Fibroblast of lung (primary cell): Measurements from ENCODE around the gene TBX4. TPM values are rescaled to one million over a fixed set of nuclear protein-coding genes. Genes with fewer than 3 reads are reported as not detected.

Source experiments
- DNase-seq, 2 donors: peaks; one replicate each; pipeline versions ENCODE4 v3.0.0 to v3.0.0-alpha.2; 2010; ENCODE audit warnings: low read depth in 2 of 2
- H2AFZ ChIP-seq: 2 replicates; pipeline ENCODE4 v1.5.1; 2012; ENCODE audit warnings: low read length, control low read depth, inconsistent platforms
- H3K27ac ChIP-seq: 2 replicates; pipeline ENCODE4 v1.5.1; 2011; ENCODE audit warnings: low read length, control low read depth; ENCODE audit not compliant: insufficient read depth
- H3K27me3 ChIP-seq: 2 replicates; pipeline ENCODE4 v1.5.1; 2011; ENCODE audit warnings: mild to moderate bottlenecking, low read length; ENCODE audit not compliant: control insufficient read depth, insufficient read depth
- H3K36me3 ChIP-seq: 2 replicates; pipeline ENCODE4 v1.5.1; 2011; ENCODE audit warnings: low read length; ENCODE audit not compliant: control insufficient read depth, insufficient read depth
- H3K4me1 ChIP-seq: 2 replicates; pipeline ENCODE4 v1.5.1; 2011; ENCODE audit warnings: low read length; ENCODE audit not compliant: control insufficient read depth, insufficient read depth; ENCODE audit errors: extremely low read depth
- H3K4me2 ChIP-seq: 2 replicates; pipeline ENCODE4 v1.5.1; 2011; ENCODE audit warnings: low read length, control low read depth; ENCODE audit not compliant: insufficient read depth; ENCODE audit errors: extremely low read depth
- H3K4me3 ChIP-seq, 4 experiments: fragments of 200-600 bp in 1 of 4; sonication (generic) in 1 of 4; replicated peaks in 1 of 4; 2 replicates each; pipeline ENCODE4 v1.5.1; 2011 to 2016; ENCODE audit warnings: low read length in 4 of 4, low read depth in 3 of 4, mild to moderate bottlenecking in 3 of 4, control low read depth in 2 of 4, inconsistent platforms in 1 of 4, mixed read lengths in 1 of 4; ENCODE audit not compliant: insufficient read depth in 1 of 4; ENCODE audit errors: control extremely low read depth in 1 of 4
- H3K79me2 ChIP-seq: 2 replicates; pipeline ENCODE4 v1.5.1; 2012; ENCODE audit warnings: mild to moderate bottlenecking, low read length, inconsistent platforms; ENCODE audit not compliant: control insufficient read depth, insufficient read depth
- H3K9ac ChIP-seq: 2 replicates; pipeline ENCODE4 v1.5.1; 2011; ENCODE audit warnings: mild to moderate bottlenecking, low read length, control low read depth; ENCODE audit not compliant: insufficient read depth
- H3K9me3 ChIP-seq: 2 replicates; pipeline ENCODE4 v1.5.1; 2012; ENCODE audit warnings: low read depth, low read length; ENCODE audit not compliant: control insufficient read depth, insufficient read depth
- H4K20me1 ChIP-seq: 2 replicates; pipeline ENCODE4 v1.5.1; 2011; ENCODE audit warnings: low read length; ENCODE audit not compliant: control insufficient read depth, insufficient read depth; ENCODE audit errors: extremely low read depth
- EZH2 ChIP-seq: IDR thresholded peaks from 2 replicates; pipeline ENCODE4 v1.5.1; 2012; ENCODE audit warnings: low read length, control low read depth, mild to moderate bottlenecking; ENCODE audit errors: missing control alignments
- polyA plus RNA-seq, 2 donors: library from polyadenylated mRNA; depleted of rRNA in 1 of 2; stranded (reverse) in 1 of 2; unstranded in 1 of 2; fragments of >200 nt; gene quantifications; 2 replicates each; pipeline ENCODE4 v1.2.1, GENCODE V29; 2011 to 2012; ENCODE audit warnings: missing spikeins in 1 of 2
- total RNA-seq: library from RNA; depleted of rRNA; stranded (reverse); fragments of >200 nt; gene quantifications from 2 replicates; pipeline ENCODE4 v1.2.1, GENCODE V29; 2014
- TF ChIP-seq, protein P1 (sequence below), 2 donors: IDR thresholded peaks in 1 of 2; conservative IDR thresholded peaks in 1 of 2; 1 replicate in 1 of 2; 2 replicates in 1 of 2; pipeline ENCODE4 v1.5.1; 2011 to 2012; ENCODE audit warnings: low read length in 2 of 2, control low read depth in 1 of 2, inconsistent platforms in 1 of 2, low read depth in 1 of 2, mild to moderate bottlenecking in 1 of 2

Gene TBX4
- total and polyA plus RNA-seq, 2 donors (not counting 1 experiment from before 2014, with no cell fraction given): 44.1 to 93.9 TPM

DNA sequence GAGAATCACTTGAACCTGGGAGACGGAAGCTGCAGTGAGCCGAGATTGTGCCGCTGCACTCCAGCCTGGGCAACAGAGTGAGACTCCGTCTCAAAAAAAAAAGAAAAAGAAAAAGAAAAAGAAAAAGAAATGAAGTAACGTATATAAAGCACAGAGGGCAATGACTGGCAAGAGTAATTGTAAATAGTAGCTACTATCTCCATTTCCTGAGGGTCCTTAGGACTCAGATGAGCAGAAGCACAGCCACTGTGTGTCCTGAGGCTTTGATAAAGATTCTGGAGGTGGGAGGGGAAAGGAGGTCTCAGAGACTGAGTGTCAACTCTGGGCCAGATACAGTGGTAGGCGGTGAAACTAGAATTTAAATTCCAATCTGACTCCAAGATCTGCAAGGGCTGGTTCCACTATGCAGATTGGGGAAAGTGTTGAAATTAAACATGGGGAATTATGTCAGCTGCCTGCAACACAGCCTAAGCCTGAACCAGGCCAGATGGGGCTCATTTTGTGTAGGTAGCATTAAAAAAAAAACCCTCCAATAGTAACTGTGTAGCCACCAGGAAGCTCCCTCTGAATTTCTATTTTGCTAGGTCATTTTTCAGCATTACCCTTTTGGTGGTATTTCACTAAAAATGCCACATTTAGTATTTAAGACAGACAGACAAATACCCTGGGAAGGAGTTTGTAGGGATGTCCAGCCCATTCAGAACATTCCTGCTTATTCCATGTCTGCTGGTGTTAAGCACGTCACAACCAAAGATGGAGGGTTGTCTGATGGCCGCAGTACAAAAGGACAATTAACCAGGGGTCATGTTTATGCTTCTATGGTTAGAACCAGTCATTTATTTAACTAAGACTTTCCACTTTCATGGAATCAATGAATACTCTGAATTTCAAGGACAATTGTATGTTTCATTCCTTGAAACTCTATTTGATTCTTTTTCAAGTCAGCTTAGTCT lies 46.1 kb downstream of the TBX4 start:
- no peaks in the 10 kb centered on the region for H3K79me2 ChIP-seq
- H3K9ac ChIP-seq: no peak overlapping the region
- no peaks in the 10 kb centered on the region for H3K4me1 ChIP-seq
- no peak overlapping the region for H3K27ac ChIP-seq
- no peaks in the 10 kb centered on the region for H4K20me1 ChIP-seq
- H2AFZ ChIP-seq: no peak overlapping the region
- no peaks in the 10 kb centered on the region for H3K27me3 ChIP-seq
- TF ChIP-seq, protein P1, sequence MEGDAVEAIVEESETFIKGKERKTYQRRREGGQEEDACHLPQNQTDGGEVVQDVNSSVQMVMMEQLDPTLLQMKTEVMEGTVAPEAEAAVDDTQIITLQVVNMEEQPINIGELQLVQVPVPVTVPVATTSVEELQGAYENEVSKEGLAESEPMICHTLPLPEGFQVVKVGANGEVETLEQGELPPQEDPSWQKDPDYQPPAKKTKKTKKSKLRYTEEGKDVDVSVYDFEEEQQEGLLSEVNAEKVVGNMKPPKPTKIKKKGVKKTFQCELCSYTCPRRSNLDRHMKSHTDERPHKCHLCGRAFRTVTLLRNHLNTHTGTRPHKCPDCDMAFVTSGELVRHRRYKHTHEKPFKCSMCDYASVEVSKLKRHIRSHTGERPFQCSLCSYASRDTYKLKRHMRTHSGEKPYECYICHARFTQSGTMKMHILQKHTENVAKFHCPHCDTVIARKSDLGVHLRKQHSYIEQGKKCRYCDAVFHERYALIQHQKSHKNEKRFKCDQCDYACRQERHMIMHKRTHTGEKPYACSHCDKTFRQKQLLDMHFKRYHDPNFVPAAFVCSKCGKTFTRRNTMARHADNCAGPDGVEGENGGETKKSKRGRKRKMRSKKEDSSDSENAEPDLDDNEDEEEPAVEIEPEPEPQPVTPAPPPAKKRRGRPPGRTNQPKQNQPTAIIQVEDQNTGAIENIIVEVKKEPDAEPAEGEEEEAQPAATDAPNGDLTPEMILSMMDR (conservative IDR thresholded peaks at IDR 0.05 in 1 of 2, IDR thresholded peaks at IDR 0.05 in 1 of 2; ENCODE audit: low read depth in 1 of 2, low read length in 2 of 2): no peak
- TF ChIP-seq EZH2: no peak
- H3K4me2 ChIP-seq: no peak overlapping the region
- no peaks in the 10 kb centered on the region for H3K36me3 ChIP-seq
- no peaks in the 10 kb centered on the region for H3K9me3 ChIP-seq
- no peak overlapping the region for H3K4me3 ChIP-seq
- peak in 1 of 2 donors; percentile 11 for DNase-seq

DNA sequence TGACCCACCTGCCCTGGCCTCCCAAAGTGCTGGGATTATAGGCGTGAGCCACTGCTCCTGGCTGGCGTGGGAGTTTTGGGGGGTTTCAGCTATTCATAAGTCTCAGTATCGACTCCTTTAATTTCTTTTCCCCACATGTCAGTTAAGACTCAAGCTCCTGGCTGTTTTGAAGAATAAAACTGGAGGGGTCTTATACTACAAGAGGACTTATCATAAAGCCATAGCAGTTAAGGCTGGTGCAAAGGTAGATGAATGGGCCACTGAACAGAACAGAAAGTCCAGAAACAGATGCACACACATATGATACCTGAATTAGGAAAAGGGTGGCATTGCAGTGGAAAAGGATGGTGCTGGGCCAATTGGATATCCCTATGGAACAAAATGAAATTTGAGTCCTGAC lies 47.4 kb downstream of the TBX4 start:
- H3K9ac ChIP-seq: no peak overlapping the region
- no peaks in the 10 kb centered on the region for H4K20me1 ChIP-seq
- H3K4me2 ChIP-seq: no peak overlapping the region
- no peaks in the 10 kb centered on the region for H3K79me2 ChIP-seq
- H3K36me3 ChIP-seq: no peaks in the 10 kb centered on the region
- H3K4me3 ChIP-seq: no peak overlapping the region
- no peak overlapping the region for H2AFZ ChIP-seq
- no peaks in the 10 kb centered on the region for H3K4me1 ChIP-seq
- TF ChIP-seq, protein P1 (conservative IDR thresholded peaks at IDR 0.05 in 1 of 2, IDR thresholded peaks at IDR 0.05 in 1 of 2; ENCODE audit: low read depth in 1 of 2, low read length in 2 of 2): no peak
- no peak for TF ChIP-seq EZH2
- no peaks in the 10 kb centered on the region for H3K9me3 ChIP-seq
- H3K27me3 ChIP-seq: no peaks in the 10 kb centered on the region
- no peak for DNase-seq
- no peak overlapping the region for H3K27ac ChIP-seq

DNA sequence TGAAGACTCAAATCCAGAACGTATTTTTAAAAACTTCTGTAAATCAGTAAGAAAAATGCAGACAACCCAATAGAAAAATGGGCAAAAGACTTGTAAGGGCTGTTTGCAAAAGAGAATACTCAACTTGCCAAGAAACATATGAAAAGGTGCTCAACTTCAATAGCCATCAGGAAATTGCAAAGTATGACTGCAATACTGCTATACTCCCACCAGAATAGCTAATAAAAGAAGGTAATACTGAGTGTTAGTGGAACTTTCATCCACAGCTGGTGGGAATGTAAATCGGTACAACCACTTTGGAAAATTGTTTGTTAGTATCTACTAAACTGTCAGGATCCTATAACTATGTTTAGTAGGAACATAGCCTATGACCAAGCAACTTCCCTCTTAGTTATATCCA lies 48.1 kb downstream of the TBX4 start:
- Histone ChIP-seq H3K36me3 (no peaks in the 10 kb centered on the region), H3K79me2 (no peaks in the 10 kb centered on the region), H3K4me2 (no peak overlapping the region), H3K27me3 (no peaks in the 10 kb centered on the region), H3K9me3 (no peaks in the 10 kb centered on the region), H3K4me1 (peaks cover 2% of the 10 kb centered on the region), H2AFZ (no peak overlapping the region), H3K9ac (no peak overlapping the region), H3K4me3 (no peak overlapping the region), H4K20me1 (no peaks in the 10 kb centered on the region), H3K27ac (no peak overlapping the region)
- DNase-seq: no peak
- TF ChIP-seq, protein P1 (conservative IDR thresholded peaks at IDR 0.05 in 1 of 2, IDR thresholded peaks at IDR 0.05 in 1 of 2; ENCODE audit: low read depth in 1 of 2, low read length in 2 of 2): no peak
- no peak for TF ChIP-seq EZH2
